GM18868 (cell line): ENCODE results near the gene ESF1.

Source experiments
- ATAC-seq: cut with Tn5 transposase; IDR thresholded peaks from one replicate; pipeline ENCODE4 v1.9.1; 2021; ENCODE audit warnings: mild to moderate bottlenecking, moderate library complexity; ENCODE audit not compliant: unreplicated experiment

ESF1 gene

GRCh38 chr20:13681248-13682125 lies 103.2 kb downstream of the ESF1 start:
- peak; percentile 86 for ATAC-seq

GRCh38 chr20:13678944-13679343 lies 105.8 kb downstream of the ESF1 start:
- ATAC-seq, result no peak

DNA sequence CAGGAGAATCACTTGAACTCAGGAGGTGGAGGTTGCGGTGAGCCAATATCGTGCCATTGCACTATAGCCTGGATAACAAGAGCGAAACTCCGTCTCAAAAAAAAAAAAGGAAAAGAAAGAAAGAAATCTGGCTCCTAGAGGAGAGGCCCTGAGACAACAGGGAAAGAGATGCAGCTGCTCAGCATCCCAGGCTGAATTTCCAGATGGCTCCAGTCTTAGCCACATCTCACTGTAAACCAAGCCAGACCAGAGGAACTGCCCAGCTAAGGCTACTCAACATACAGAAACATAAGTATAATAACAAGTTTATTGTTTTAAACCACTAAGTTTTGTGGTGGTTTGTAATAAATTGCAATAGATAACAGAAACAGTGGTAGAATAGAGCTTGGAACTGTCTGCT lies 107.5 kb downstream of the ESF1 start:
- ATAC-seq, result no peak

- ATAC-seq, result no peak
Measured at GRCh38 chr20:13676682-13677081, 108.0 kb downstream of the ESF1 start.

- ATAC-seq, result no peak
Measured at GRCh38 chr20:13672690-13673089, 112.0 kb downstream of the ESF1 start.

GRCh38 chr20:13671916-13672378 lies 112.8 kb downstream of the ESF1 start:
- ATAC-seq, result no peak

- no peak for ATAC-seq
Measured at GRCh38 chr20:13671512-13671911, 113.2 kb downstream of the ESF1 start.

- ATAC-seq, result peak; percentile 81
Measured at GRCh38 chr20:13670160-13670559, 114.6 kb downstream of the ESF1 start.

- ATAC-seq, result no peak
Measured at GRCh38 chr20:13665709-13666395, 118.9 kb downstream of the ESF1 start.
